Trophoblast cell (in vitro differentiated cells and primary cell): ENCODE data around the gene OBSCN.

ENCODE experiments used
- DNase-seq, 2 donors: peaks; one replicate each; pipeline ENCODE4 v3.0.0-alpha.2; 2016
- H2AFZ ChIP-seq: 2 replicates; pipeline ENCODE4 v1.6.1; 2013; ENCODE audit warnings: low read length, moderate library complexity, mild to moderate bottlenecking; ENCODE audit not compliant: insufficient read depth, poor library complexity
- H2AK5ac ChIP-seq: 2 replicates; pipeline ENCODE4 v1.6.1; 2013; ENCODE audit warnings: mild to moderate bottlenecking, low read length
- H2BK120ac ChIP-seq: 2 replicates; pipeline ENCODE4 v1.6.1; 2013; ENCODE audit warnings: low read length, mild to moderate bottlenecking, moderate library complexity; ENCODE audit not compliant: insufficient read depth, poor library complexity
- H2BK12ac ChIP-seq: 2 replicates; pipeline ENCODE4 v1.6.1; 2013; ENCODE audit warnings: mild to moderate bottlenecking, low read length, moderate library complexity
- H2BK5ac ChIP-seq: 2 replicates; pipeline ENCODE4 v1.6.1; 2013; ENCODE audit warnings: low read length, low read depth, moderate library complexity, mild to moderate bottlenecking; ENCODE audit not compliant: poor library complexity
- H3K14ac ChIP-seq: 2 replicates; pipeline ENCODE4 v1.6.1; 2013; ENCODE audit warnings: mild to moderate bottlenecking, low read length
- H3K18ac ChIP-seq: 2 replicates; pipeline ENCODE4 v1.6.1; 2013; ENCODE audit warnings: mild to moderate bottlenecking, low read length
- H3K23ac ChIP-seq: 2 replicates; pipeline ENCODE4 v1.6.1; 2013; ENCODE audit warnings: low read length
- H3K27ac ChIP-seq: 2 replicates; pipeline ENCODE4 v1.5.1; 2013; ENCODE audit warnings: low read depth, mild to moderate bottlenecking, inconsistent platforms, low read length, moderate library complexity
- H3K27me3 ChIP-seq: 2 replicates; pipeline ENCODE4 v1.6.1; 2013; ENCODE audit warnings: inconsistent platforms, mild to moderate bottlenecking, low read length, moderate library complexity; ENCODE audit not compliant: insufficient read depth
- H3K36me3 ChIP-seq, 2 experiments: 1 replicate in 1 of 2; 2 replicates in 1 of 2; pipeline ENCODE4 v1.6.1; 2013; ENCODE audit warnings: low read length in 2 of 2, mild to moderate bottlenecking in 2 of 2, moderate library complexity in 1 of 2; ENCODE audit not compliant: insufficient read depth in 2 of 2, control insufficient read depth in 1 of 2
- H3K4ac ChIP-seq: 2 replicates; pipeline ENCODE4 v1.6.1; 2013; ENCODE audit warnings: low read depth, mild to moderate bottlenecking, low read length, moderate library complexity
- H3K4me1 ChIP-seq, 2 experiments: 1 replicate in 1 of 2; 2 replicates in 1 of 2; pipeline ENCODE4 v1.6.1; 2013; ENCODE audit warnings: low read length in 2 of 2, mild to moderate bottlenecking in 2 of 2, moderate library complexity in 1 of 2; ENCODE audit not compliant: insufficient read depth in 2 of 2, control insufficient read depth in 1 of 2
- H3K4me2 ChIP-seq: 2 replicates; pipeline ENCODE4 v1.6.1; 2013; ENCODE audit warnings: inconsistent platforms, mild to moderate bottlenecking, low read length, moderate library complexity
- H3K4me3 ChIP-seq: 2 replicates; pipeline ENCODE4 v1.5.1; 2013; ENCODE audit warnings: mild to moderate bottlenecking, low read depth, low read length, inconsistent platforms
- H3K79me1 ChIP-seq: one replicate; pipeline ENCODE4 v1.6.1; 2013; ENCODE audit warnings: low read length
- H3K79me2 ChIP-seq: 2 replicates; pipeline ENCODE4 v1.6.1; 2013; ENCODE audit warnings: low read length, mild to moderate bottlenecking; ENCODE audit not compliant: control insufficient read depth, insufficient read depth, poor library complexity
- H3K9ac ChIP-seq: 2 replicates; pipeline ENCODE4 v1.6.1; 2013; ENCODE audit warnings: mild to moderate bottlenecking, low read length
- H3K9me3 ChIP-seq: 2 replicates; pipeline ENCODE4 v1.6.1; 2013; ENCODE audit warnings: low read depth, mild to moderate bottlenecking, control low read depth, inconsistent platforms, low read length; ENCODE audit not compliant: insufficient read depth
- H4K12ac ChIP-seq: 2 replicates; pipeline ENCODE4 v1.6.1; 2013; ENCODE audit warnings: low read depth, mild to moderate bottlenecking, low read length, moderate library complexity
- H4K8ac ChIP-seq: 2 replicates; pipeline ENCODE4 v1.6.1; 2013; ENCODE audit warnings: low read depth, mild to moderate bottlenecking, low read length, moderate library complexity
- H4K91ac ChIP-seq: one replicate; pipeline ENCODE4 v1.6.1; 2013; ENCODE audit warnings: low read depth, mild to moderate bottlenecking, low read length, moderate library complexity
- WGBS: extraction: QIAGEN DNeasy Blood & Tissue Kit; methylation state at CpG from one replicate; pipeline ENCODE4 v1.1.7; 2013; ENCODE audit warnings: missing lambda C conversion rate; ENCODE audit not compliant: insufficient read length, insufficient coverage; ENCODE audit errors: extremely low coverage; 5-methylcytosine and 5-hydroxymethylcytosine counted together

Gene OBSCN

DNA sequence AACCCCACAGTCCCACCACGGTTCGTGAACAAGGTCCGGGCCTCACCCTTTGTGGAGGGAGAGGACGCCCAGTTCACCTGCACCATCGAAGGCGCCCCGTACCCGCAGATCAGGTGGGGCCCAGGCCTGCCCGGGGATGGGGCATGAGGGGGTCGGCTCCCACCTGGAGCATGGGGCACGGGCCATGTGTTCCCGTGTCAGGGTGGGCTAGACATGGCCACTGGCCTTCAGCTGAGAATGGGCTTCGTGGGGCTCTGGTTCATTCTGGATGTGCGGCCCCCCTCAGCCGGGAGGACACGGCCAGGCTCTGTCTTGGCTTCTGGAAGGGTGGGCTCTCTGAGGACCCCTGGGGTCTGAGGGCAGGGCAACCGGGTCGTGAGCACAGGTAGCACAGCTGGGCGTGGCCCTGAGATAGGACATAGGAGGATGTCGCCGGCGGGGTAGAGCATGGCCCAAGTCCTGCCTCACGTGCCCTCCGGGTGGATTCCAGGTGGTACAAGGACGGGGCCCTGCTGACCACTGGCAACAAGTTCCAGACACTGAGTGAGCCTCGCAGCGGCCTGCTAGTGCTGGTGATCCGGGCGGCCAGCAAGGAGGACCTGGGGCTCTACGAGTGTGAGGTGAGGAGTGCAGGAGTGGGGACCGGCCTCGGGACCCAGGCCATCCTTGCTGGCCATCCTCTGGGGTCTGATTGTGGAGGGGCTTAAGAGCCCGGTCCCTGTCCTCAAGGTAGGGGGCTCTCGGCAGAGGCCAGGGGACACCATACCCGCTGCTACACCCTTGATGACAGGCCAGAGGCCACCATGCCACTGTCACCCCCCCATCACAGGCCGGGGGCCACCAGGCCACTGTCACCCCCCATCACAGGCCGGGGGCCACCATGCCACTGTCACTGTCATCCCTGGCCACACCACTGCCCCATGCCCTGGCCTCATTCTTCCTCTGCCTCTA is 143.3 kb downstream of the OBSCN start:
- no peak overlapping the region for H4K12ac ChIP-seq
- no peak overlapping the region for H4K8ac ChIP-seq
- H3K27me3 ChIP-seq: no peaks in the 10 kb centered on the region
- no peak overlapping the region for H3K18ac ChIP-seq
- DNase-seq: no peak
- no peak overlapping the region for H3K27ac ChIP-seq
- no peak overlapping the region for H3K4ac ChIP-seq
- H3K79me1 ChIP-seq: no peaks in the 10 kb centered on the region
- H3K79me2 ChIP-seq: no peaks in the 10 kb centered on the region
- H2BK12ac ChIP-seq: no peak overlapping the region
- no peak overlapping the region for H3K9ac ChIP-seq
- no peaks in the 10 kb centered on the region for H3K4me1 ChIP-seq
- H2BK120ac ChIP-seq: no peak overlapping the region
- H3K4me2 ChIP-seq: no peak overlapping the region
- H3K23ac ChIP-seq: no peak overlapping the region
- no CpG with 5 or more reads among the region's 37 CpGs for WGBS
- H2BK5ac ChIP-seq: no peak overlapping the region
- H3K9me3 ChIP-seq: no peaks in the 10 kb centered on the region
- no peak overlapping the region for H4K91ac ChIP-seq
- H2AK5ac ChIP-seq: no peak overlapping the region
- H2AFZ ChIP-seq: no peak overlapping the region
- H3K36me3 ChIP-seq: no peaks in the 10 kb centered on the region
- no peak overlapping the region for H3K14ac ChIP-seq
- no peak overlapping the region for H3K4me3 ChIP-seq

DNA sequence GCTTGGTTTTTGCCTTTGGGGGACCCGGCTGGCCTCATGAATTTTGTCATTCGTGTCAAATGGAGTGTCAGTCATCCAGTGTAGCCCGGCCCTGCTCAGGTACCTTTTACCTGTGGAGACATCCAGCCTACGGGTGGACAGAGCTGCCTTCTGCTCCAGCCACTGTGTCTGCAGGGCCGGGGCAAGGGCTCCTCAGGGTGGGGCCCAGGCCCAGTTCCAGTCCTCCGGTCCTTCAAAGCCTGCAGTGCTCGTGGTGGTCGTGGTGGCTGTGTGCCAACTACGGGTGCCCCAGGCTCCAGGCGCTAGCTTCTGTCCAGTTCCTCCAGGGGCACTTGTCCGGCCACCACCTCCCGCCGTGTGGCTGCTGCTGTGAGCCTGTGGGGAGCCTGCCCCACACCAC is 144.0 kb downstream of the OBSCN start:
- H3K18ac ChIP-seq: no peak overlapping the region
- no peak overlapping the region for H3K4ac ChIP-seq
- no peaks in the 10 kb centered on the region for H3K4me1 ChIP-seq
- H2AFZ ChIP-seq: no peak overlapping the region
- H3K9me3 ChIP-seq: no peaks in the 10 kb centered on the region
- H2BK12ac ChIP-seq: no peak overlapping the region
- H2BK5ac ChIP-seq: no peak overlapping the region
- DNase-seq: no peak
- no peak overlapping the region for H3K27ac ChIP-seq
- no peaks in the 10 kb centered on the region for H3K79me1 ChIP-seq
- WGBS: no CpG with 5 or more reads among the region's 13 CpGs
- no peaks in the 10 kb centered on the region for H3K27me3 ChIP-seq
- H3K79me2 ChIP-seq: no peaks in the 10 kb centered on the region
- H3K23ac ChIP-seq: no peak overlapping the region
- H3K4me2 ChIP-seq: no peak overlapping the region
- H4K12ac ChIP-seq: no peak overlapping the region
- H4K91ac ChIP-seq: no peak overlapping the region
- H3K9ac ChIP-seq: no peak overlapping the region
- H2BK120ac ChIP-seq: no peak overlapping the region
- H3K4me3 ChIP-seq: no peak overlapping the region
- no peaks in the 10 kb centered on the region for H3K36me3 ChIP-seq
- H2AK5ac ChIP-seq: no peak overlapping the region
- H4K8ac ChIP-seq: no peak overlapping the region
- no peak overlapping the region for H3K14ac ChIP-seq

DNA sequence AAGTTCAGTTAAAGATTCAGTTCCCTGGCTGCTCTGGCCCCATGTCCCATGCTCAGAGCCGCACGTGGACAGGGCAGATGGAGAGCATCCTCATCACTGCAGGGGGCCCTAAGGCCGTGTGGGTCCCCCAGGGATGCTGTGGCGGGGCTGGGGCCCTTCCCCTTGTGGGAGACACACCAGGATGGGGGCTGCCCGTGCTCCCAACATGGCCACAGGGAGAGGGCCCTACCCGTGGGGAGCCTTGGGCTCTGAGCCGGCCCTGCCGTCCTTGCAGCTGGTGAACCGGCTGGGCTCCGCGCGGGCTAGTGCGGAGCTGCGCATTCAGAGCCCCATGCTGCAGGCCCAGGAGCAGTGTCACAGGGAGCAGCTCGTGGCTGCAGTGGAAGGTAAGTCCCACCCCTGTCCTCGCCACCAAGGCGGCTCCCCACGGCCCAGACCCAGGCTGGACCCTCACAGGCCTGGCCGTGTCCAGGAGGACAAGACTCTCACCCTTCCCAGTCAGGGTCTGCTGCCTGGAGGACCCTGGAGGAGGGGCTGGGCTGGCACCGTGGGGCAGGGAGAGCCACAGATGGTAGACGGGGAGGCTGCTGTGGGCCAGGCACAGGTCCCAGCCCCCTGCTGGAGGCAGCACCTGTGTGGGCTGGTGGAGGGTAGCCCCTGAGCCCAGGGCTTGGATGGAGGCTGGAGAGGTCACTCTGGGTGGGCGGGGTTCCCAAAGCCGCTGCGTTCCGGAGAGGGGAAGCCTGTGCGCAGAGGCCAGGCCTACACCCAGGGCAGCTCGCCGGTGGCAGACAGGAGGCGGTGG is 145.0 kb downstream of the OBSCN start:
- Histone ChIP-seq H4K12ac (no peak overlapping the region), H2AFZ (no peak overlapping the region), H3K9ac (no peak overlapping the region), H3K36me3 (no peaks in the 10 kb centered on the region), H3K9me3 (no peaks in the 10 kb centered on the region), H4K91ac (no peak overlapping the region), H3K79me1 (no peaks in the 10 kb centered on the region), H2BK12ac (no peak overlapping the region), H3K4ac (no peak overlapping the region), H3K14ac (no peak overlapping the region), H2AK5ac (no peak overlapping the region), H3K4me2 (no peak overlapping the region), H2BK120ac (no peak overlapping the region), H3K27ac (no peak overlapping the region), H3K27me3 (no peaks in the 10 kb centered on the region), H3K4me3 (no peak overlapping the region), H3K23ac (no peak overlapping the region), H2BK5ac (no peak overlapping the region), H3K18ac (no peak overlapping the region), H4K8ac (no peak overlapping the region), H3K79me2 (no peaks in the 10 kb centered on the region), H3K4me1 (no peaks in the 10 kb centered on the region)
- WGBS: no CpG with 5 or more reads among the region's 29 CpGs
- no peak for DNase-seq

DNA sequence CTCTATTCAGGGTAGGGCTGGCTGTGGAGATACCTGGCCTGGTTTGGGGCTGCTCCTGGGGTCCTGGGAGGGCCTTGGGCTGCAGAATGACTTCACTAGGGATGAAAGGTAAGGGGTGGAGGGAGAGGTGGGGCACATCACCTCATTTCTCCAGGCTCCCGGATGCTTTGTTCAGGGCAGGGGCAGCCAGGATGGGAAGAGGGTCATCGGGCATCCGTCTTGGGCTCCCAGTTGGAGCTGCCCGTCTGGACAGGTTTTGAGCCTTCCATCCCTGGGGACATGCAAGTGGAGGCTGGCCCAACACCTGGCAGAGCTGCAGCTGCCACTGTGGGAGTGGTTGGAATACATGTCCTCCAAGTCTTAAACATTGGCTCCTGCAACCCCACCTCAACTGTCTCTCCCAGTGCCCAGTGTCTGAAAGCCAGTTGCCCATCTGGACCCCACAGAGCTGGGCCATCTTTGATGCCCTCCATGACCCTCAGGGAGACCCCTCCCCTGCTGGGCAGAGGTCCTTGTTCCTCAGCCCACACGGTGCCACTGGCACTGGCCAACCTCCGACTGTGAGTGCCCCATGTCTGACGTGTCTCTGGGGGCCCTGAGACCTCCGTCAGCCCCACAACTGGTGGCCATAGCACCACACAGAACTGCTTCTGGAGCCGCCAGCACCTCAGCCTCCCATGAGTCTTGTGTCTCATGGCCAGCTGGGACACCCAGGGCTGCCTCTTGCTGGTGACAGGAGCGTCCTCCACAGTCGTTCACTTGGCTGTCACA is 145.9 kb downstream of the OBSCN start:
- H3K27me3 ChIP-seq: no peaks in the 10 kb centered on the region
- no peaks in the 10 kb centered on the region for H3K79me2 ChIP-seq
- H3K36me3 ChIP-seq: no peaks in the 10 kb centered on the region
- no peaks in the 10 kb centered on the region for H3K4me1 ChIP-seq
- H3K79me1 ChIP-seq: no peaks in the 10 kb centered on the region
- no peak overlapping the region for H3K23ac ChIP-seq
- H3K4ac ChIP-seq: no peak overlapping the region
- WGBS: no CpG with 5 or more reads among the region's 11 CpGs
- no peak overlapping the region for H3K4me3 ChIP-seq
- no peak overlapping the region for H2AFZ ChIP-seq
- H4K91ac ChIP-seq: no peak overlapping the region
- H3K18ac ChIP-seq: no peak overlapping the region
- no peak overlapping the region for H2BK5ac ChIP-seq
- H3K9ac ChIP-seq: no peak overlapping the region
- no peak overlapping the region for H2BK12ac ChIP-seq
- H2BK120ac ChIP-seq: no peak overlapping the region
- no peak overlapping the region for H2AK5ac ChIP-seq
- no peak overlapping the region for H3K4me2 ChIP-seq
- H4K12ac ChIP-seq: no peak overlapping the region
- H3K27ac ChIP-seq: no peak overlapping the region
- peaks cover under 1% of the 10 kb centered on the region for H3K9me3 ChIP-seq
- no peak overlapping the region for H3K14ac ChIP-seq
- H4K8ac ChIP-seq: no peak overlapping the region
- DNase-seq: no peak
